Stimulated activated CD8-positive, alpha-beta memory T cell treated with anti-CD3 and anti-CD28 coated beads, Interleukin-7, amount 100 ng/mL, for 48 hours (primary cell): Measurements from ENCODE around the gene WDR53.
A peak's percentile ranks its signal among the peaks of the same experiment; 100 is the strongest.
"Not testable (repeated sequence)": the region's sequence is repeated elsewhere in the genome, so short reads cannot be mapped to it uniquely, and the experiment has no call there.

Experiments
- DNase-seq, 2 donors: peaks; one replicate each; pipeline ENCODE4 v3.0.0-alpha.2; 2020; ENCODE audit warnings: low read depth in 1 of 2; ENCODE audit errors: extremely low read depth in 1 of 2

The WDR53 gene

DNA sequence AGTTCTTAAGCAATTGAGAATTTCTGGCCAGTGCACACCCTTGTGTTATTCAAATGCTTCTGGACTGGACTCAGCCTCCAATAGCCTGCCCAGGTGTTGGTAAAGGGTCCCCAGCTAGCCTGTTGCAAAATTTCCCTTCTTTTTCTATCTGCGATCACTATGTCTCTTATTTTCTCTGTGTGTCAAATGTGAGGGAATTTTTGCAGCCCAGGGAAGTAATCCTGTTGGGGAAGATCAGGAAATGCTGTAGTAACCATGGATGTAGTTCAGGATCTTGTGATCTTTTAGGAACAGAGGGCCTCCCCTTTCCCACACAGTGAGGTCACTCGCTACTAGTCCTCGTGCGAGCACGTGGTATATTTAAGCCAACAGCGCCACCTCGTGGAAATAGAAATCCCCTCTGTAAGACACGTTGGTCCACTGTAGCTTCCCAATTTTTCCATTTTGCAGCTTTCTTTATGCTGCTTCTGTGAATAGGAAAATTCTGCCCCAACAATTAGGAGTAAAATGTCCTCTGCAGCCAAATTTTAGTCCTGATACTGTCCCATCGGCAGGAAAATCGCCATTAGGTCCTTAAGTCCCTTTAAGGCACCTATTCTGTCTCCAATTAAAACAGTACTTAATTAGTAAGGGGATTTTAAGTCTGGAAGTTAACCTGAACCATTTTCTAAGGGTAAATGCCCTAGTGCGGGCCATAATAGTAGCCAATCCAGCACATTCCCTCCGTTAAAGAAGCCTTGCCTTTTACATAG is 49.2 kb downstream of the WDR53 start:
- peak in 1 of 2 donors; percentile 44 for DNase-seq

DNA sequence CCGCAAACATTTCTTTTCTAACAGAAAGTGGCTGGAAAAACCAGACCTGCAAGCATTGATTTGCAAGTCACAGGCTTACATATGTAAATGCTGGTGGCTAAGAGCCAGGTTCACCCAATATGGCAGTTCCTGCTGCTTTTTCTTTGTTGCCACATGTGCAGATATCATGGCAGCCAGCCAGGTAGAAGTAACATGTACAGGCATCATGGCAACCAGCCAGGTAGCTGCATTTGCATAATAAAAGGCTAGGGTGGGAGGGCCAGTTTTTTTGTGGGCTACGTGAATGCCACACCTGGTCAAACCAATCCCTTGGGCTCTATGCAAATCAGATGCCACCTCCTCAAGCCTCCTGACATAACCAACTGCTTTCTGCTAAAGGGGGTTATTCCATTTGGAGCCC is 50.4 kb downstream of the WDR53 start:
- no peak for DNase-seq

DNA sequence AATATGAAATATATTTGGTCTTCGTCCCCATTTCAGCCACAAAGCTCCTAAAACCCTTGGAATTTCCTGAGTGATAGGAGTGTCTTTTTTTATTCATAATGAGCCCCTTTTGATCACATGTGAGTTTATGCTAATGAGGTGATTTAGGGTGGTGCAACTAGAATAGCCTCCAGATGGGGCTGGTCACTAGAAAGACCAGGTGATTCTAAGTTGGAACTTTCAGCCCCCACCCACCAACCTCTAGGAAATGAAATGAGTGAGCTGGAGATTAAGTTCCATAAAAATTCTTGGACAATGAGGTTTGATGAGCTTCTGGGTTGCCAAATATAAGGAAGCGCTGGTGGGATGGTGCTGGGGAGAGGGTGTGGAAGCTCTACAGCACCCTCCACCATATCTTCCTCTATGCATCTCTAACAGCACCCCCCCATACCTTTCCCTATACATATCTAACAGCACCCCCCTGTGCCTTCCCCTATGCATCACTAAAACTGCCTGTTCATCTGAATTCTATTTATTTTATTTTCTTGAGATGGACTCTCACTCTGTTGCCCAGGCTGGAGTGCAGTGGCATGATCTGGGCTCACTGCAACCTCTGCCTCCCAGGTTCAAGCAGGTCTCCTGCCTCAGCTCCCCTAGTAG is 51.1 kb downstream of the WDR53 start:
- DNase-seq, result no peak

DNA sequence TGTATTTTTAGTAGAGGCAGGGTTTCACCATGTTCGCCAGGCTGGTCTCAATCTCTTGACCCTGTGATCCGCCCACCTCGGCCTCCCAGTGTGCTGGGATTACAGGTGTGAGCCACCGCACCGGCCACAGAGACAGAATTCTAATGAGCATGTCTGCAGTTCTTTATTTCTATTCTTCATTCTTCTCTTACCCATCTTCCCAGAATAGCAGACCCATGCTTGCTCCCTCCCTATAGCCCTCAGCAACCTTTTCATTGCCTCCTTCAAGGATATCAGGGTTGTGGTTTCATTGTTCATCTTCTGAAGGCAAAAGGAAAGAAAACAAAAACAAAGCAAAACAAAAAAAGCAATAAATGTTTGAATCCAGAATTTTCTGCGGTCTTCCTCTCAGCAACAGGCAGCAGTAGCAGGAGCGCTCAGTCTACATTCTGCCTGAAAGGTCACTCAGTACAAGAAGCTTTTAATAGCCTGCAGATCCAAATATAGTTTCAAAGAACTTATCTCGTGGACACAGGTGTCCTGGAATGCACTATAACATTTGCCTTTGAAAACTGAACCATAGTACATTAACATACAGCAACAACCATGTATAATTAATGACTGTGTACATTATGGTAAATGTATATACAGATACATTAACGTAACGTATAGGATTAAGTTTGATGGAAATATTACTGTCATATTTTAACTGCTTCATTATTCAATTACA is 53.3 kb downstream of the WDR53 start, which contains the start of gene SMCO1:
SMCO1 (minus strand) TSS at position 434 of the 709 bp plus-strand sequence; CDS start at position 297, 137 bp downstream.
- DNase-seq, result no peak

DNA sequence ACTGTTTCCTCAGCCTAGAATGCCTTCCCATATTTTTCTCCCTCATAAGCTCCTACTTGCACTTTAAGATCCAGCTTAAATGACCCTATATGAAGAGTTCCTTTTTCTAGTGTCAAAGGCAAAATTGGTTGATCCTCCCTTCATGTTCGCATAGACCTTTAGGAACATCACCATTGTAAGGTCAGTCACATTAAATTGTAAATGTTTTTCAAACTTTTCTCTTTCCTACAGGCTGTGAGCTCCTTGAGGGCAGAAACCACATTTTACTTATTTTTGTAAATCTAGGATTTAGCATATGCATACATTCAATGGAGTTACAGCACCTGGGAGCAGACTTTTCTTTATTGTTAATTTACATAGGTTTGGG is 54.0 kb downstream of the WDR53 start:
- DNase-seq, result no peak

DNA sequence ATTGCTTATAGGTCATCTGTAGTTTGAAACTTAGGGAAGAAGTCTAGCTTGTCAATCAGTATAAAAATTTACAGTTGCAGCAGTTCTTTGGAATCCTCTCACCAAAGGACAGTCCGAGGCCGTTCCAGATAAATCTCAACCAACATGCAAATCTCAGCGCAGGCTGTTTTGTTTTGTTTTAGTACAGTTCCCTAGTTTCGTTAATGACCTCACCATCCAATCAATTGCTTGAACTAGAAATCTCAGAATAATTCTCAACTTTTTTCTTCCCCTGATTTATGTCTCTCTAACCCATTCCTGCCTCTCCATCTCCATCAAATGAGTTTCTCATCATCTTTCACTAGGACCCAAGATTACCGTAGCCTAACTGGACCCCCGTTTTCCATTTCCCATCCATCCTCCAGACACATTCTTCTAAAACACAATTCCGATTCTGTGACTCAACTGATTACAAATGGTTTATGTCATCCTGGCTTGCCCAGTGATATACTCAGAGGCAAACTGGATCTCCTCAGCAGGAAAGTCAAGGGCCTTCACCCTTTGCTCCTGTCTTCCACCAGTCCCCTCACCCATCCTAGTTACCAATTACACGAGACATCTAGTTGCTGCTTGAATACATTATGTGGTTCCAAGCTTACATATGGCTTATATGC is 54.5 kb downstream of the WDR53 start:
- no peak for DNase-seq

DNA sequence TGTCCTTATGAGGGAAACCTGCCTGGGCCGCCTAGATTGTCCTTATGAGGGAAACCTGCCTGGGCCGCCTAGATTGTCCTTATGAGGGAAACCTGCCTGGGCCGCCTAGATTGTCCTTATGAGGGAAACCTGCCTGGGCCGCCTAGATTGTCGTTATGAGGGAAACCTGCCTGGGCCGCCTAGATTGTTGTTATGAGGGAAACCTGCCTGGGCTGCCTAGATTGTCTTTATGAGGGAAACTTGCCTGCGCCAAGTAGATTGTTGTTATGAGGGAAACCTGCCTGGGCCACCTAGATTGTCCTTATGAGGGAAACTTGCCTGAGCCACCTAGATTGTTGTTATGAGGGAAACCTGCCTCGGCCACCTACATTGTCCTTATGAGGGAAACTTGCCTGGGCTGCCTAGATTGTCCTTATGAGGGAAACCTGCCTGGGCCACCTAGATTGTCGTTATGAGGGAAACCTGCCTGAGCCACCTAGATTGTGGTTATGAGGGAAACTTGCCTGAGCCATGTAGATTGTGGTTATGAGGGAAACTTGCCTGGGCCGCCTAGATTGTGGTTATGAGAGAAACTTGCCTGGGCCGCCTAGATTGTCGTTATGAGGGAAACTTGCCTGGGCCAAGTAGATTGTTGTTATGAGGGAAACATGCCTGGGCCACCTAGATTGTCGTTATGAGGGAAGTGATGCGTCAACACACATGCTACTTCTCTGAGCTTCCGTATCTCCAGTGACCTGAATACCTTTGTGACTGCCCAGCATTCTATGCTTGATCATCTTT is 56.5 kb downstream of the WDR53 start:
- DNase-seq, result not testable (repeated sequence)

DNA sequence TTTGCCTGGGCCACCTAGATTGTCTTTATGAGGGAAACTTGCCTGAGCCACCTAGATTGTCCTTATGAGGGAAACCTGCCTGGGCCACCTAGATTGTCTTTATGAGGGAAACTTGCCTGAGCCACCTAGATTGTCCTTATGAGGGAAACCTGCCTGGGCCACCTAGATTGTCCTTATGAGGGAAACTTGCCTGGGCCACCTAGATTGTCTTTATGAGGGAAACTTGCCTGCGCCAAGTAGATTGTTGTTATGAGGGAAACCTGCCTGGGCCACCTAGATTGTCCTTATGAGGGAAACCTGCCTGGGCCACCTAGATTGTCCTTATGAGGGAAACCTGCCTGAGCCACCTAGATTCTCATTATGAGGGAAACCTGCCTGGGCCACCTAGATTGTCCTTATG is 57.2 kb downstream of the WDR53 start:
- DNase-seq, result not testable (repeated sequence)

DNA sequence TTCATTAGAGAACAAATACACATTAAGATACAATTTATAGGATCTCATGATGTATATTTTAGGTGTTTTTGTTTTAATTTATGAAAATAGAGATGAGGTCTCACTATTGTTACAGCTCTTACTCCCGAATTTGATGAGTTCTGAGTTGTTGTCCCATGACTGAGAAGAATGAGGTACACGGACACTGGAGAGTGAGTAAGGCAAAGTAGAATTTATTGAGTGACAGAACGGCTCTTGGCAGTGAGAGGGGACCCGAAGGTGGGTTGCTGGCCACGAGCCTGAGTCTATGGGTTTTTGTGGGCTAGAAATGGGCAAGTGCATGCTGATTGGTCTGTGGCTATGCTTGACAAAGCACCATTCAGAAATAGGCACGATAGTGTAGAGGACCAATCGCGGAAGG is 61.7 kb downstream of the WDR53 start:
- no peak for DNase-seq

DNA sequence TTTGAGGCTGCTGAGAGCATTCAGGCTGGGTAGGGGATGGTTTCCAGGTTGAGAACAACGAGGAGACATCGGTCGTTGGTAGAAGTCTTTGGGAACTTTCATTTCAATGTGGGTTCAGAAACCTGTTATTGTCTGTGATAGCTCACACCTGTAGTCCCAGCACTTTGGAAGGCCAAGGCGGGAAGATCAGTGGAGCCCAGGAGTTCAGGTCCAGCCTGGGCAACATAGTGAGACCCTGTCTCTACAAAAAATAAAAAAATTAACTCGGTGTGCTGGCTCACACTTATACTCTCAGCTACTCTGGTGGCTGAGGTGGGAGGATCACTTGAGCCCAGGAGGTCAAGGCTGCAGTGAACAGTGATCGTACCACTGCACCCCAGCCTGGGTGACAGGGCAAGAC is 63.8 kb downstream of the WDR53 start:
- DNase-seq, result no peak
